Ascending aorta (tissue), 2 donors: ENCODE measurements around the gene ATP13A5. TPM values are rescaled to one million over a fixed set of nuclear protein-coding genes. Genes with fewer than 3 reads are reported as not detected.

ENCODE experiments used
- DNase-seq, 2 donors: peaks; one replicate each; pipeline ENCODE4 v3.0.0-alpha.2; 2019; ENCODE audit warnings: low spot score in 2 of 2
- H3K27ac ChIP-seq, 2 donors: fragments of 200-600 bp; sonication (generic); one replicate each; pipeline ENCODE4 v1.5.1; 2016 to 2017; ENCODE audit warnings: mild to moderate bottlenecking in 1 of 2
- H3K27me3 ChIP-seq: fragments of 200-600 bp; sonication (generic); one replicate; pipeline ENCODE4 v1.5.1; 2017
- H3K36me3 ChIP-seq, 2 donors: fragments of 200-600 bp; sonication (generic); one replicate each; pipeline ENCODE4 v1.5.1; 2016
- H3K4me1 ChIP-seq, 2 donors: fragments of 200-600 bp; sonication (generic); one replicate each; pipeline ENCODE4 v1.5.1; 2016 to 2017; ENCODE audit warnings: mild to moderate bottlenecking in 1 of 2
- H3K4me3 ChIP-seq, 2 donors: fragments of 200-600 bp; sonication (generic); one replicate each; pipeline ENCODE4 v1.5.1; 2016 to 2017; ENCODE audit warnings: mild to moderate bottlenecking in 1 of 2
- H3K9me3 ChIP-seq, 2 donors: fragments of 200-600 bp; sonication (generic); one replicate each; pipeline ENCODE4 v1.5.1; 2016
- intact Hi-C: fragments of 100-400 bp; cut with DNase I; formaldehyde crosslinking; loops from one replicate; pipeline ENCODE4 v1.15.1; 2023
- total RNA-seq: library from RNA; depleted of rRNA; stranded (reverse); fragments of >200 nt; gene quantifications from one replicate; pipeline ENCODE4 v1.1.0, GENCODE V29; 2016
- TF ChIP-seq, protein P1 (sequence below), 3 experiments: fragments of 200-600 bp in 2 of 3; fragments of 450-650 bp in 1 of 3; sonication (generic) in 2 of 3; IDR thresholded peaks; one replicate each; pipeline ENCODE4 v1.5.1; 2016 to 2019; ENCODE audit warnings: antibody characterized with exemption in 3 of 3, mild to moderate bottlenecking in 1 of 3, moderate library complexity in 1 of 3

Gene ATP13A5
- total RNA-seq, 1 donor from 2014 or later = not detected

DNA sequence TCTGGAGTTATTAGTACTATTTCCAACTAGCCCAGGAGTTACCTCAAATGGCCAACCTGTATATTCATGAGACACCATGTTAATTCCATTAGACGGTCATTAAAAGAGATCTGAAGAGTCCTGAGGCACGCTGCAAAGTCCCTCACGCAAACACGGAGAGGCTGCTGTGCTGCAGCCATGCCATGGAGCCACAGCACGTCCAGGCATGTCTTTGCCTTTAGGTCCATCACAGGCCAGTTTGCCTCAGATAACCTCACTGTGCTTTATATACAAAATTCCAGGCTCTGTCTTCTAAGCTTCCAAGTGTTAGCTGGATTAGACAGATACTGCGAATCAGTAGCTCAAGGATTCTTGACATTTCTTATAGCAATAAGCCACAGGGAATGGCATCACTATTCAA is 147.4 kb downstream of the ATP13A5 start:
- Histone ChIP-seq H3K4me1 (no peaks in the 10 kb centered on the region), H3K36me3 (no peaks in the 10 kb centered on the region), H3K9me3 (no peaks in the 10 kb centered on the region), H3K4me3 (no peak overlapping the region), H3K27ac (no peak overlapping the region), H3K27me3 (no peaks in the 10 kb centered on the region)
- intact Hi-C loops = no loop called here
- TF ChIP-seq, protein P1, sequence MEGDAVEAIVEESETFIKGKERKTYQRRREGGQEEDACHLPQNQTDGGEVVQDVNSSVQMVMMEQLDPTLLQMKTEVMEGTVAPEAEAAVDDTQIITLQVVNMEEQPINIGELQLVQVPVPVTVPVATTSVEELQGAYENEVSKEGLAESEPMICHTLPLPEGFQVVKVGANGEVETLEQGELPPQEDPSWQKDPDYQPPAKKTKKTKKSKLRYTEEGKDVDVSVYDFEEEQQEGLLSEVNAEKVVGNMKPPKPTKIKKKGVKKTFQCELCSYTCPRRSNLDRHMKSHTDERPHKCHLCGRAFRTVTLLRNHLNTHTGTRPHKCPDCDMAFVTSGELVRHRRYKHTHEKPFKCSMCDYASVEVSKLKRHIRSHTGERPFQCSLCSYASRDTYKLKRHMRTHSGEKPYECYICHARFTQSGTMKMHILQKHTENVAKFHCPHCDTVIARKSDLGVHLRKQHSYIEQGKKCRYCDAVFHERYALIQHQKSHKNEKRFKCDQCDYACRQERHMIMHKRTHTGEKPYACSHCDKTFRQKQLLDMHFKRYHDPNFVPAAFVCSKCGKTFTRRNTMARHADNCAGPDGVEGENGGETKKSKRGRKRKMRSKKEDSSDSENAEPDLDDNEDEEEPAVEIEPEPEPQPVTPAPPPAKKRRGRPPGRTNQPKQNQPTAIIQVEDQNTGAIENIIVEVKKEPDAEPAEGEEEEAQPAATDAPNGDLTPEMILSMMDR (IDR thresholded peaks at IDR 0.05) = no peak
- no peak for DNase-seq

- intact Hi-C loops = no loop called here
- Histone ChIP-seq H3K4me3 (no peak overlapping the region), H3K4me1 (no peaks in the 10 kb centered on the region), H3K27me3 (no peaks in the 10 kb centered on the region), H3K9me3 (no peaks in the 10 kb centered on the region), H3K36me3 (no peaks in the 10 kb centered on the region), H3K27ac (no peak overlapping the region)
- TF ChIP-seq, protein P1 (IDR thresholded peaks at IDR 0.05) = no peak
- DNase-seq = no peak
These were observed 147.9 kb downstream of the ATP13A5 start for GRCh38 chr3:193230610-193231009.

GRCh38 chr3:193229851-193230420 is 148.6 kb downstream of the ATP13A5 start:
- Histone ChIP-seq H3K4me3 (no peak overlapping the region), H3K9me3 (no peaks in the 10 kb centered on the region), H3K27me3 (no peaks in the 10 kb centered on the region), H3K27ac (no peak overlapping the region), H3K36me3 (no peaks in the 10 kb centered on the region), H3K4me1 (no peaks in the 10 kb centered on the region)
- TF ChIP-seq, protein P1 (IDR thresholded peaks at IDR 0.05) = no peak
- no peak for DNase-seq
- intact Hi-C loops = no loop called here

GRCh38 chr3:193228206-193228605 is 150.3 kb downstream of the ATP13A5 start:
- TF ChIP-seq, protein P1 (IDR thresholded peaks at IDR 0.05) = no peak
- H3K4me3 ChIP-seq = no peak overlapping the region
- no peaks in the 10 kb centered on the region for H3K4me1 ChIP-seq
- intact Hi-C loops = no loop called here
- H3K27ac ChIP-seq = no peak overlapping the region
- no peaks in the 10 kb centered on the region for H3K36me3 ChIP-seq
- no peaks in the 10 kb centered on the region for H3K27me3 ChIP-seq
- no peak for DNase-seq
- H3K9me3 ChIP-seq = no peaks in the 10 kb centered on the region

GRCh38 chr3:193225302-193226125 is 153.0 kb downstream of the ATP13A5 start:
- H3K27ac ChIP-seq = no peak overlapping the region
- intact Hi-C loops = no loop called here
- TF ChIP-seq, protein P1 (IDR thresholded peaks at IDR 0.05) = no peak

More at GRCh38 chr3:193225302-193226125, 153.0 kb downstream of the ATP13A5 start:
- H3K27me3 ChIP-seq = no peaks in the 10 kb centered on the region
- no peaks in the 10 kb centered on the region for H3K36me3 ChIP-seq
- DNase-seq = no peak
- H3K4me1 ChIP-seq = no peaks in the 10 kb centered on the region
- H3K9me3 ChIP-seq = no peaks in the 10 kb centered on the region
- H3K4me3 ChIP-seq = no peak overlapping the region

Other genes starting within 250 kb of the ATP13A5 start
- not detected for gene PLAAT1, start 137.5 kb downstream of the ATP13A5 start, total RNA-seq
- not detected for gene ATP13A4, start 176.1 kb upstream of the ATP13A5 start, total RNA-seq
- gene OPA1, start 214.5 kb upstream of the ATP13A5 start, total RNA-seq = 19.5 TPM